Measurements from ENCODE around the gene BCL11B.

DNA sequence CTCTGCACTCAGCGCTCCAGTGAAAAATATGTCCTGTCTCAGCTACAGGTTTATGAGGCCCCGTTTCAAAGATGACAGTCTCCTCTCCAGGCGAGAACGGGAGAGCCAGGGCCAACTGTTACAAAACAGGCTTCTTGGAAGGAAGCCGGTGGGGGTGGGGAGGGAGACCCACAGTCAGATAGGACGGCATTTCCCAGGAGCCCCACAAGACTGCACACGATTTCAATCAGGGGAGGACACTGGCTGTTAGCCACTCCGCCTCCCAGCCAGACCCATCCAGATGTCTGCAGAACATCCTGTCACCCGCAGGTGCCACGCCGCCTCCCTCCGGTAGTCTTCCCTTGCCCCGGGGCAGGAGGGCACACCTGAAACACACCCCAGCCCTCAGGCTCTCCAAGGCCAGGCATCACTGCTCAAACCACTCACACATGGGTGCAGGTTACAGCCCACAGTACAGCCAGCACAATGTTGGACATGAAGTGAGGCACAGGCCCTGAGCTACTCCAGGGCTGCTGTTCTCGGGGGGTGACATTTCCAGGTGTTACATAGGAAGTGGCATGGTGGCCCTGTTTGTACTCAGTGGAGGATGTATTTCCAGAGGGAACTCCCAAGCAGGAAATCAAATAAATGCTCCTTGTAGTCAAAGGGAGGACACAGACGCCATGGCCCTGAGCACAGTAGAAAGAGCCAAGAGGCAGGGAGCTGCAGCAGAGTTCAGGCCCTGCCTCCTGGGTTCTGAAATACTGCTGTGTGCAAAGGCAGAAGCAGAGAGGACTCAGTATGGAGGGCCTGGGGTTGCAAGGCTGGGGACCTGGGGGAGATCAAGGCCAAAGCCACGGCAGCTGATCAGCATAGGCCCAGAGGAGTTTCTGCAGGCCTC lies 138.1 kb downstream of the BCL11B start:
- TF ChIP-seq, protein P1, sequence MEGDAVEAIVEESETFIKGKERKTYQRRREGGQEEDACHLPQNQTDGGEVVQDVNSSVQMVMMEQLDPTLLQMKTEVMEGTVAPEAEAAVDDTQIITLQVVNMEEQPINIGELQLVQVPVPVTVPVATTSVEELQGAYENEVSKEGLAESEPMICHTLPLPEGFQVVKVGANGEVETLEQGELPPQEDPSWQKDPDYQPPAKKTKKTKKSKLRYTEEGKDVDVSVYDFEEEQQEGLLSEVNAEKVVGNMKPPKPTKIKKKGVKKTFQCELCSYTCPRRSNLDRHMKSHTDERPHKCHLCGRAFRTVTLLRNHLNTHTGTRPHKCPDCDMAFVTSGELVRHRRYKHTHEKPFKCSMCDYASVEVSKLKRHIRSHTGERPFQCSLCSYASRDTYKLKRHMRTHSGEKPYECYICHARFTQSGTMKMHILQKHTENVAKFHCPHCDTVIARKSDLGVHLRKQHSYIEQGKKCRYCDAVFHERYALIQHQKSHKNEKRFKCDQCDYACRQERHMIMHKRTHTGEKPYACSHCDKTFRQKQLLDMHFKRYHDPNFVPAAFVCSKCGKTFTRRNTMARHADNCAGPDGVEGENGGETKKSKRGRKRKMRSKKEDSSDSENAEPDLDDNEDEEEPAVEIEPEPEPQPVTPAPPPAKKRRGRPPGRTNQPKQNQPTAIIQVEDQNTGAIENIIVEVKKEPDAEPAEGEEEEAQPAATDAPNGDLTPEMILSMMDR (IDR thresholded peaks at IDR 0.05; ENCODE audit: poor library complexity), result no peak
- TF ChIP-seq EZH2phosphoT487 (IDR thresholded peaks at IDR 0.05; ENCODE audit: low read depth, severe bottlenecking, unreplicated experiment), result no peak
- no peak for TF ChIP-seq EZH2 (IDR thresholded peaks at IDR 0.05; ENCODE audit: borderline replicate concordance)
